H9 (cell line): Measurements from ENCODE around the gene UTS2B. TPM values are rescaled to one million over a fixed set of nuclear protein-coding genes. Genes with fewer than 3 reads are reported as not detected.

Experiments
- DNase-seq: peaks from one replicate; pipeline ENCODE4 v3.0.0-alpha.2; 2017
- H2AFZ ChIP-seq: one replicate; pipeline ENCODE4 v1.6.1; 2013; ENCODE audit warnings: mild to moderate bottlenecking, low read length, control low read depth, moderate library complexity
- H2AK5ac ChIP-seq: 2 replicates; pipeline ENCODE4 v1.6.1; 2013; ENCODE audit warnings: low read length, control low read depth, mixed read lengths; ENCODE audit not compliant: insufficient read length
- H2BK120ac ChIP-seq: one replicate; pipeline ENCODE4 v1.6.1; 2013; ENCODE audit warnings: low read depth, mild to moderate bottlenecking, low read length, control low read depth, inconsistent platforms; ENCODE audit not compliant: poor library complexity, severe bottlenecking
- H2BK12ac ChIP-seq: 2 replicates; pipeline ENCODE4 v1.6.1; 2013; ENCODE audit warnings: low read length, control low read depth, mixed read lengths, low read depth; ENCODE audit not compliant: insufficient read length
- H2BK15ac ChIP-seq: 2 replicates; pipeline ENCODE4 v1.6.1; 2013; ENCODE audit warnings: low read depth, low read length, control low read depth
- H2BK20ac ChIP-seq: one replicate; pipeline ENCODE4 v1.6.1; 2013; ENCODE audit warnings: low read depth, mild to moderate bottlenecking, low read length, control low read depth, inconsistent platforms; ENCODE audit not compliant: poor library complexity, severe bottlenecking
- H2BK5ac ChIP-seq: 2 replicates; pipeline ENCODE4 v1.6.1; 2013; ENCODE audit warnings: low read length, control low read depth, mixed read lengths; ENCODE audit not compliant: insufficient read length
- H3K14ac ChIP-seq: 2 replicates; pipeline ENCODE4 v1.6.1; 2013; ENCODE audit warnings: low read length, control low read depth; ENCODE audit not compliant: insufficient read depth
- H3K18ac ChIP-seq: 2 replicates; pipeline ENCODE4 v1.6.1; 2013; ENCODE audit warnings: low read depth, mild to moderate bottlenecking, mixed read lengths, low read length, control low read depth; ENCODE audit not compliant: insufficient read length
- H3K23ac ChIP-seq: 2 replicates; pipeline ENCODE4 v1.6.1; 2013; ENCODE audit warnings: low read length, control low read depth, mixed read lengths, low read depth; ENCODE audit not compliant: insufficient read length
- H3K23me2 ChIP-seq: 2 replicates; pipeline ENCODE4 v1.6.1; 2013; ENCODE audit warnings: low read depth, mild to moderate bottlenecking, mixed read lengths, low read length, control low read depth; ENCODE audit not compliant: insufficient read length, poor library complexity, severe bottlenecking
- H3K27ac ChIP-seq: 2 replicates; pipeline ENCODE4 v1.5.1; 2013; ENCODE audit warnings: low read length, control low read depth, mixed read lengths, low read depth; ENCODE audit not compliant: insufficient read length
- H3K27me3 ChIP-seq: 2 replicates; pipeline ENCODE4 v1.6.1; 2013; ENCODE audit warnings: low read length, control low read depth, inconsistent platforms; ENCODE audit not compliant: insufficient read depth
- H3K4ac ChIP-seq: 2 replicates; pipeline ENCODE4 v1.6.1; 2013; ENCODE audit warnings: low read depth, mild to moderate bottlenecking, control low read depth, inconsistent platforms, low read length, moderate library complexity
- H3K4me1 ChIP-seq: 2 replicates; pipeline ENCODE4 v1.6.1; 2013; ENCODE audit warnings: low read length, control low read depth, inconsistent platforms; ENCODE audit not compliant: insufficient read depth
- H3K4me2 ChIP-seq: 2 replicates; pipeline ENCODE4 v1.6.1; 2013; ENCODE audit warnings: low read length, control low read depth, mixed read lengths; ENCODE audit not compliant: insufficient read length, insufficient read depth
- H3K56ac ChIP-seq: 2 replicates; pipeline ENCODE4 v1.6.1; 2013; ENCODE audit warnings: low read depth, mild to moderate bottlenecking, mixed read lengths, low read length, control low read depth; ENCODE audit not compliant: insufficient read length
- H3K79me1 ChIP-seq: 2 replicates; pipeline ENCODE4 v1.6.1; 2013; ENCODE audit warnings: low read depth, mild to moderate bottlenecking, moderate library complexity, low read length, control low read depth, inconsistent platforms; ENCODE audit not compliant: insufficient read depth, poor library complexity, severe bottlenecking
- H3K79me2 ChIP-seq: 2 replicates; pipeline ENCODE4 v1.6.1; 2013; ENCODE audit warnings: low read length, control low read depth, inconsistent platforms; ENCODE audit not compliant: insufficient read depth
- H3K9ac ChIP-seq: 2 replicates; pipeline ENCODE4 v1.6.1; 2013; ENCODE audit warnings: low read length, control low read depth, mixed read lengths; ENCODE audit not compliant: insufficient read length; ENCODE audit errors: extremely low read depth
- H3K9me3 ChIP-seq: one replicate; pipeline ENCODE4 v1.6.1; 2013; ENCODE audit warnings: low read depth, low read length, inconsistent platforms; ENCODE audit not compliant: control insufficient read depth
- H3T11ph ChIP-seq: one replicate; pipeline ENCODE4 v1.6.1; 2013; ENCODE audit warnings: mild to moderate bottlenecking, low read length, control low read depth, inconsistent platforms
- H4K20me1 ChIP-seq: one replicate; pipeline ENCODE4 v1.6.1; 2013; ENCODE audit not compliant: control insufficient read depth, insufficient read length, insufficient read depth
- H4K5ac ChIP-seq: 2 replicates; pipeline ENCODE4 v1.6.1; 2013; ENCODE audit warnings: low read depth, mild to moderate bottlenecking, mixed read lengths, low read length, control low read depth; ENCODE audit not compliant: insufficient read length
- H4K8ac ChIP-seq: replicated peaks from 2 replicates; pipeline ENCODE4 v1.6.1; 2013; ENCODE audit warnings: low read length, control low read depth, mixed read lengths, low read depth; ENCODE audit not compliant: insufficient read length
- H4K91ac ChIP-seq: 2 replicates; pipeline ENCODE4 v1.6.1; 2013; ENCODE audit warnings: low read depth, mild to moderate bottlenecking, moderate library complexity, mixed read lengths, low read length, control low read depth; ENCODE audit not compliant: insufficient read length
- H3K27ac Mint-ChIP-seq, 3 experiments: 2 replicates in 2 of 3; 3 replicates in 1 of 3; pipeline ENCODE4 v1.8.0; 2020 to 2021; ENCODE audit warnings: mixed read lengths in 3 of 3, mild to moderate bottlenecking in 1 of 3, moderate library complexity in 1 of 3
- H3K27me3 Mint-ChIP-seq: 2 replicates; pipeline ENCODE4 v1.8.0; 2021; ENCODE audit warnings: low read depth, mild to moderate bottlenecking, moderate library complexity, mixed read lengths
- H3K36me3 Mint-ChIP-seq, 3 experiments: 2 replicates in 2 of 3; 3 replicates in 1 of 3; pipeline ENCODE4 v1.8.0; 2020 to 2021; ENCODE audit warnings: low read depth in 3 of 3, mixed read lengths in 3 of 3; ENCODE audit not compliant: insufficient read depth in 1 of 3
- H3K4me1 Mint-ChIP-seq, 2 experiments: 2 replicates each; pipeline ENCODE4 v1.8.0; 2020; ENCODE audit warnings: mixed read lengths in 2 of 2
- H3K4me3 Mint-ChIP-seq, 2 experiments: 2 replicates in 1 of 2; 3 replicates in 1 of 2; pipeline ENCODE4 v1.8.0; 2020 to 2021; ENCODE audit warnings: mild to moderate bottlenecking in 2 of 2, mixed read lengths in 2 of 2, moderate library complexity in 1 of 2
- H3K9me3 Mint-ChIP-seq, 2 experiments: 2 replicates in 1 of 2; 3 replicates in 1 of 2; pipeline ENCODE4 v1.8.0; 2020; ENCODE audit warnings: mild to moderate bottlenecking in 2 of 2, mixed read lengths in 2 of 2, moderate library complexity in 1 of 2
- WGBS: extraction: QIAGEN DNeasy Blood & Tissue Kit; methylation state at CpG from one replicate; pipeline ENCODE4 v1.1.7; 2013; ENCODE audit warnings: missing lambda C conversion rate, low lambda C conversion rate, mixed read lengths; ENCODE audit not compliant: insufficient read length; ENCODE audit errors: extremely low coverage; 5-methylcytosine and 5-hydroxymethylcytosine counted together
- total RNA-seq: library from RNA; stranded (reverse); gene quantifications from 2 replicates; pipeline ENCODE4 v1.2.1, GENCODE V29; 2021
- TF ChIP-seq, protein P1 (sequence below): fragments of 200-600 bp; sonication (generic); conservative IDR thresholded peaks from 3 replicates; pipeline ENCODE4 v1.8.0; 2021; ENCODE audit warnings: antibody characterized with exemption, mild to moderate bottlenecking

The UTS2B gene
- total RNA-seq, 1 experiment from 2014 or later, result 0.09 TPM

DNA sequence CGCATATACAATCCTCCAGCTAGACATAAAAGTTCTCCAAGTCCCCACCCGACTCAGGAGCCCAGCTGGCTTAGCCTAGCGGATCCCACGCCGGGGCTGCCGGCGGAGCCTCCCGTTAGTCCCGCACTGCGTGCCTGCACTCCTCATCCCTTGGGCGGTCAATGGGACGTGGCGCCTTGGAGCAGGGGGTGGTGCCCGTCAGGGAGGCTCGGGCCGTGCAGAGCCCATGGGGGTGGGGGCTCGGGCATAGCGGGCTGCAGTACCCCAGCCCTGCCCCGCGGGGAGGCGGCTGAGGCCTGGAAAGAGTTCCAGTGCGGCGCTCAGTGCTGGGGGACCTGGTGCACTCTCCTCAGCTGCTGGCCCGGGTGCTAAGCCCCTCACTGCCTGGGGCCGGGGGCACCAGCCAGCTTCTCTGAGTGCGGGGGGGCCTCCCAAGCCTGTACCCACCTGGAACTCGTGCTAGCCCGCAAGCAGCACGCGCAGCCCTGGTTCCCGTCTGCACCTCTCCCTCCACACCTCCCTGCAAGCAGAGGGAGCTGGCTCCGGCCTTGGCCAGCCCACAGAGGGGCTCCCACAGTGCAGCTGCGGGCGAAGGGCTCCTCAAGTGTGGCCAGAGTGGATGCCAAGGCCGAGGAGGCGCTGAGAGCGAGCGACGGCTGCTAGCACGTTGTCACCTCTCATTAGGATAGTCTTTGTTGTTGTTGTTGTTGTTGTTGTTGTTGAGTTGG, 13.3 kb downstream of the UTS2B start:
- Histone ChIP-seq H3K27ac (no peak overlapping the region), H2BK15ac (no peak overlapping the region), H3K56ac (no peak overlapping the region), H2BK12ac (no peak overlapping the region), H4K91ac (no peak overlapping the region), H3T11ph (no peak overlapping the region), H3K4ac (no peak overlapping the region), H3K18ac (no peak overlapping the region), H2BK20ac (no peak overlapping the region), H3K23me2 (no peaks in the 10 kb centered on the region), H3K79me2 (no peaks in the 10 kb centered on the region), H3K79me1 (no peaks in the 10 kb centered on the region), H4K8ac (no peak overlapping the region), H2AK5ac (no peak overlapping the region), H3K9me3 (no peaks in the 10 kb centered on the region), H4K5ac (no peak overlapping the region), H2BK5ac (no peak overlapping the region), H2BK120ac (no peak overlapping the region), H3K14ac (no peak overlapping the region), H3K9ac (no peak overlapping the region), H3K4me1 (no peaks in the 10 kb centered on the region), H2AFZ (no peak overlapping the region), H4K20me1 (no peaks in the 10 kb centered on the region), H3K23ac (no peak overlapping the region), H3K27me3 (no peaks in the 10 kb centered on the region), H3K4me2 (no peak overlapping the region)
- Mint-ChIP-seq H3K9me3 (no peaks in the 10 kb centered on the region), H3K36me3 (no peaks in the 10 kb centered on the region; a peak in 1 of 7 replicates), H3K4me3 (no peak overlapping the region), H3K4me1 (no peaks in the 10 kb centered on the region), H3K27ac (0 out of 7 replicates have a peak overlapping the region, but pooled peaks of 1 of the 3 experiments have one; percentile 29), H3K27me3 (no peaks in the 10 kb centered on the region)
- no peak for DNase-seq
- TF ChIP-seq, protein P1, sequence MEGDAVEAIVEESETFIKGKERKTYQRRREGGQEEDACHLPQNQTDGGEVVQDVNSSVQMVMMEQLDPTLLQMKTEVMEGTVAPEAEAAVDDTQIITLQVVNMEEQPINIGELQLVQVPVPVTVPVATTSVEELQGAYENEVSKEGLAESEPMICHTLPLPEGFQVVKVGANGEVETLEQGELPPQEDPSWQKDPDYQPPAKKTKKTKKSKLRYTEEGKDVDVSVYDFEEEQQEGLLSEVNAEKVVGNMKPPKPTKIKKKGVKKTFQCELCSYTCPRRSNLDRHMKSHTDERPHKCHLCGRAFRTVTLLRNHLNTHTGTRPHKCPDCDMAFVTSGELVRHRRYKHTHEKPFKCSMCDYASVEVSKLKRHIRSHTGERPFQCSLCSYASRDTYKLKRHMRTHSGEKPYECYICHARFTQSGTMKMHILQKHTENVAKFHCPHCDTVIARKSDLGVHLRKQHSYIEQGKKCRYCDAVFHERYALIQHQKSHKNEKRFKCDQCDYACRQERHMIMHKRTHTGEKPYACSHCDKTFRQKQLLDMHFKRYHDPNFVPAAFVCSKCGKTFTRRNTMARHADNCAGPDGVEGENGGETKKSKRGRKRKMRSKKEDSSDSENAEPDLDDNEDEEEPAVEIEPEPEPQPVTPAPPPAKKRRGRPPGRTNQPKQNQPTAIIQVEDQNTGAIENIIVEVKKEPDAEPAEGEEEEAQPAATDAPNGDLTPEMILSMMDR, result no peak
- WGBS, result no CpG with 5 or more reads among the region's 40 CpGs
